ENCODE measurements around the gene MSH2.

Gene MSH2

DNA sequence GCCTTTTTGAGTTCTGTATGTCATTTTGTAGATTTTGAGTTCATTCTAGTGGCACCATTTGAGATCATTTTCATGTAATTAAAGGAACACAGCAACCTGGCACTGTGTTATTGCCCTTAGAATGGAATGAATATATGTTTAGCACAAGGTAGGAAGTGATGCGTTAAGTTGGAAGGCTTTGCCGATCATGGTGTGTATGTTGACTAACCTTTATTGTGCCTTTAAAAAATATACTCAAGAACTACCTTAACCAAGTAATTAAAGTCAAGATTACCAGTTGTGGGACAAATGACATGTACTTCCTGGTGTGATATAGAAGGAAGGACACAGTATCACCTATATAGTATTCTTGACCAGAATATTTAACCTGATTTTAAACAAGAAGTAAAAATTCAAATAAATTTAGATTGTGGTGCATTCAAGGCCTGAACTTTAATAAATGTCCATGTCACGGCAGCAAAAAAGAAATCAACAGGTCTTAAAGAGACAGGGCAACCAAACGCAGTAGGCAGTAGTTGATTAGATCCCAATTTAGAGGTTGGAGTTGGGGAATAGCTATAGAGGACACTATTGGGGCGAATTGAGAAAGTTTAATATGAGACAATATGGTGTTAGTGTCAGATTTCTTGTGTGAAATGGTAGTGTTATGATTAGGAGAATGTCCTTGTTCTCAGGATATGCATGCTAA, 68.6 kb downstream of the MSH2 start:
- TF ChIP-seq, protein P1, sequence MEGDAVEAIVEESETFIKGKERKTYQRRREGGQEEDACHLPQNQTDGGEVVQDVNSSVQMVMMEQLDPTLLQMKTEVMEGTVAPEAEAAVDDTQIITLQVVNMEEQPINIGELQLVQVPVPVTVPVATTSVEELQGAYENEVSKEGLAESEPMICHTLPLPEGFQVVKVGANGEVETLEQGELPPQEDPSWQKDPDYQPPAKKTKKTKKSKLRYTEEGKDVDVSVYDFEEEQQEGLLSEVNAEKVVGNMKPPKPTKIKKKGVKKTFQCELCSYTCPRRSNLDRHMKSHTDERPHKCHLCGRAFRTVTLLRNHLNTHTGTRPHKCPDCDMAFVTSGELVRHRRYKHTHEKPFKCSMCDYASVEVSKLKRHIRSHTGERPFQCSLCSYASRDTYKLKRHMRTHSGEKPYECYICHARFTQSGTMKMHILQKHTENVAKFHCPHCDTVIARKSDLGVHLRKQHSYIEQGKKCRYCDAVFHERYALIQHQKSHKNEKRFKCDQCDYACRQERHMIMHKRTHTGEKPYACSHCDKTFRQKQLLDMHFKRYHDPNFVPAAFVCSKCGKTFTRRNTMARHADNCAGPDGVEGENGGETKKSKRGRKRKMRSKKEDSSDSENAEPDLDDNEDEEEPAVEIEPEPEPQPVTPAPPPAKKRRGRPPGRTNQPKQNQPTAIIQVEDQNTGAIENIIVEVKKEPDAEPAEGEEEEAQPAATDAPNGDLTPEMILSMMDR (IDR thresholded peaks at IDR 0.05; ENCODE audit: extremely low read depth, insufficient read depth, missing control alignments): no peak
- in situ Hi-C loops (cut with MboI; ENCODE audit: low pct_unique_long_range_greater_than_20kb, low sequenced_read_pairs, unreplicated experiment): no loop called here
- no peak for DNase-seq (ENCODE audit: low spot score)

DNA sequence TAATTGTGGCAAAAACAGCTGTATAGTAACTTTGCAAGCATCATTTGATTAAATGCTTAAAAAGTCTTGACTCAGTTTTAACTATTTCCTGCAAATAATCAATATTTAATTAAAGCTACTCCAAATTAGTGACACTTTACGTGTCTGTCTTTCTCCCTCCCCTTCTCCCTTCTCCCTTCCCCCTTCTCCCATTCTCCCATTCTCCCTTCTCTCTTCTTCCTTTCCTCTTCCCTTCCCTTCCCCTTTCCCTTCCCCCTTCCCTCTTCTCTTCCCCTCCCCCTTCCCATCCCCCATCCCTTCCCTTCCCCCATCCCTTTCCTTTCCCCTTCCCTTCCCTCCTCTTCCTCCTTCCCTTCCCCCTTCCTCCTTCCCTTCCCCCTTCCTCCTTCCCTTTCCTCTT, 76.9 kb downstream of the MSH2 start:
- TF ChIP-seq, protein P1 (IDR thresholded peaks at IDR 0.05; ENCODE audit: extremely low read depth, insufficient read depth, missing control alignments): no peak
- no peak for DNase-seq (ENCODE audit: low spot score)
- in situ Hi-C loops (cut with MboI; ENCODE audit: low pct_unique_long_range_greater_than_20kb, low sequenced_read_pairs, unreplicated experiment): no loop called here

DNA sequence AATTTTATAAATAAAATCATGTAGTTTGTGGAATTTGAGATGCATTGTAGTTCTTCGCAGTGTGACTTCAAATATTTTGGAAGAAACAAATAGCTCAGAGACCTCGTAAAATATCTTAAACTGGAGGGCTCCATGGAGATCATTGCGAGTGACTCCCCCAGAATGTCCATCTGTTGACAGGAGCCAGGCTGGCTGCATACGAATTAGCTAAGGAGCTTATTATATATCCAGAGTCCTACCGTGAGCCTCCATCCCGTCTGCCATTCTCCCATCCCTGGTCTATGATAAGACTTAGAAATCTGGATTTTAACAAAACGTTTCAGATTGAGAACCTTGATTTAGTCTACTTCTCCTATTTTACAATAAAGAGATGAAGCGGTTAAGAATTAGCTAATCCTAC, 80.2 kb downstream of the MSH2 start:
- TF ChIP-seq, protein P1 (IDR thresholded peaks at IDR 0.05; ENCODE audit: extremely low read depth, insufficient read depth, missing control alignments): no peak
- in situ Hi-C loops (cut with MboI; ENCODE audit: low pct_unique_long_range_greater_than_20kb, low sequenced_read_pairs, unreplicated experiment): no loop called here
- DNase-seq (ENCODE audit: low spot score): no peak

DNA sequence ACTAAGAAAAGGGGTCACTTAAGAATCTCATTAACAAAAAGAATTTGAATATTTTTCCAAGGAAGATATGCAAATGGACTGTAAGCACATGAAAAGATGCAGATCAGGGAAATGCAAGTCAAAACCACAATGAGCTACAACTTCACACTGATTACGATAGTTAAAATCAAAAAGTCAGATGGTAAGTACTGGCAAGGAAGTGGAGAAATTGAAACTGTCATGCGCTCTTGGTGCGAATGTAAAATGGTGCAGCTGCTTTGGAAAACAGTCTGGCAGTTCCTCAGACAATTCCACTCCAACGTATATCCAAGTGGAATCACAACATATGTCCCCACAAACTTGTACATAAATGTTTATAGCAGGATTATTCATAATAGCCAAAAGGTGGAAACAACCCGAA, 81.4 kb downstream of the MSH2 start:
- no peak for DNase-seq (ENCODE audit: low spot score)
- TF ChIP-seq, protein P1 (IDR thresholded peaks at IDR 0.05; ENCODE audit: extremely low read depth, insufficient read depth, missing control alignments): no peak
- in situ Hi-C loops (cut with MboI; ENCODE audit: low pct_unique_long_range_greater_than_20kb, low sequenced_read_pairs, unreplicated experiment): no loop called here

DNA sequence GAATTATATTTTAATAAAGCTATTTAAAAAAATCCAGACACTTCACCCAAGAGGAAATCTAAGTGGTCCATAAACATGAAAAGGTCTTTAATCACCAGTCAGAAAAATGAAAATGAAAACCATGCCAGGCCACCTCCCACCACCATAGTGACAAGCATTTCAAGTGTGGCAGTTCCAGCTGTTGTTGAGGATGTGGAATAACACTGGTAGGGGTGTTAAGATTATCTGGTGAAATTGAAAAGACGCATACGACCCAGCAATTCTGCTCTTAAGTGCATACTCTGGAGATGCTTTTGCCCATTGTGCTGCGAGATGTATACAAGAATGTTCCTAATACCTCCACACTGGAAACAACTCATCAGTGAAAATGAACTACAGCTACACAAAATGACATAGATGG, 82.2 kb downstream of the MSH2 start:
- no peak for DNase-seq (ENCODE audit: low spot score)
- in situ Hi-C loops (cut with MboI; ENCODE audit: low pct_unique_long_range_greater_than_20kb, low sequenced_read_pairs, unreplicated experiment): no loop called here
- TF ChIP-seq, protein P1 (IDR thresholded peaks at IDR 0.05; ENCODE audit: extremely low read depth, insufficient read depth, missing control alignments): no peak

DNA sequence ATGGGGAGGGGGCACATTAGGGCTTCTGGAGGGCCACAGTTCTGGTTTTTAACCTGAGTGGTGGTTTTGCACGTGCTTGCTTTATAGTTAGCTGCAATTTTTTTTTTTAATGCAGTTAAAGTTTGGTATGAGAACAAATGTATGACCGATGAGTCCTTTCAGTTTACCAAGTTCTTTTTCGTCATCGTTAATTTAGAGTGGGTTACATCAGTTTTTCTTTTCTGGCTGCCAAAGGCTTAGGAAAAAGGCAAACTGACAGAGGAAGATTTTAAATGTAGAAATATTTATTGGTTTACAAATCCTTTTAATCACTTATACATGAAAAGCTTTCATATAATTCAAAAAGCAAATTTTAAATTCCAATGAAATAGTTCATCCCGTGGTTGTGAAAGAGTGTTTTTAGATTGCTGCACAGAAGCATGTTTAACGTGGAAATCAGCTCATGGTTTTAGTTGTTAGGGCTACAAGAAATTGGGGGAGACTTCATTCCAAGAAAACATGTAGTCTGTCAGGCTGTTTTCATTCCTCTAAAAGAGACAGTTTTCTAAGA, 82.9 kb downstream of the MSH2 start:
- no peak for DNase-seq (ENCODE audit: low spot score)
- TF ChIP-seq, protein P1 (IDR thresholded peaks at IDR 0.05; ENCODE audit: extremely low read depth, insufficient read depth, missing control alignments): no peak
- in situ Hi-C loops (cut with MboI; ENCODE audit: low pct_unique_long_range_greater_than_20kb, low sequenced_read_pairs, unreplicated experiment): no loop called here
